Astrocyte of the cerebellum (primary cell): ENCODE measurements around the gene SIN3B.

Experiments
- DNase-seq: peaks from one replicate; pipeline ENCODE4 v3.0.0-alpha.2; 2011; ENCODE audit warnings: low read depth
- H3K4me3 ChIP-seq: 2 replicates; pipeline ENCODE4 v1.5.1; 2011; ENCODE audit warnings: mild to moderate bottlenecking, low read depth, low read length, moderate library complexity
- CTCF ChIP-seq: IDR thresholded peaks from 2 replicates; pipeline ENCODE4 v1.5.1; 2012; ENCODE audit warnings: low read length, low read depth, moderate library complexity, mild to moderate bottlenecking; ENCODE audit errors: missing control alignments
- in situ Hi-C: cut with HindIII; loops from 2 replicates; pipeline ENCODE4 v1.10.0; 2017; ENCODE audit warnings: low sequenced_read_pairs

The SIN3B gene

GRCh38 chr19:16928916-16929315 is 99.7 kb downstream of the SIN3B start:
- DNase-seq, result no peak
- in situ Hi-C loops, result no loop called here
- TF ChIP-seq CTCF, result no peak
- H3K4me3 ChIP-seq, result no peak overlapping the region
